CD14-positive monocyte (primary cell): ENCODE measurements around the gene SMG6. TPM values are rescaled to one million over a fixed set of nuclear protein-coding genes. Genes with fewer than 3 reads are reported as not detected.

Experiments
- DNase-seq, 3 donors: peaks; one replicate each; pipeline ENCODE4 v3.0.0-alpha.2; 2011 to 2022
- H2AFZ ChIP-seq: 2 replicates; pipeline ENCODE4 v1.6.0; 2012; ENCODE audit warnings: mild to moderate bottlenecking, low read depth, low read length, inconsistent platforms; ENCODE audit not compliant: insufficient read depth, poor library complexity, severe bottlenecking
- H3K27ac ChIP-seq, 2 donors: 1 replicate in 1 of 2; 2 replicates in 1 of 2; pipeline ENCODE4 v1.5.1; 2012 to 2013; ENCODE audit warnings: low read length in 2 of 2, control low read depth in 1 of 2, inconsistent platforms in 1 of 2, low read depth in 1 of 2, mild to moderate bottlenecking in 1 of 2
- H3K27me3 ChIP-seq, 2 donors: one replicate each; pipeline versions ENCODE4 v1.6.0 to v1.6.1; 2011 to 2013; ENCODE audit warnings: low read length in 2 of 2; ENCODE audit not compliant: control insufficient read depth in 2 of 2, insufficient read depth in 2 of 2
- H3K36me3 ChIP-seq, 2 donors: replicated peaks in 1 of 2; 1 replicate in 1 of 2; 2 replicates in 1 of 2; pipeline versions ENCODE4 v1.5.1 to v1.6.1; 2012 to 2013; ENCODE audit warnings: low read length in 2 of 2, control low read depth in 1 of 2, inconsistent platforms in 1 of 2, mild to moderate bottlenecking in 1 of 2; ENCODE audit not compliant: insufficient read depth in 2 of 2, control insufficient read depth in 1 of 2
- H3K4me1 ChIP-seq, 2 donors: 1 replicate in 1 of 2; 2 replicates in 1 of 2; pipeline versions ENCODE4 v1.5.1 to v1.6.1; 2012 to 2013; ENCODE audit warnings: low read length in 2 of 2, control low read depth in 1 of 2, inconsistent platforms in 1 of 2, mild to moderate bottlenecking in 1 of 2, moderate library complexity in 1 of 2; ENCODE audit not compliant: insufficient read depth in 2 of 2, control insufficient read depth in 1 of 2
- H3K4me2 ChIP-seq: replicated peaks from 2 replicates; pipeline ENCODE3; 2012; ENCODE audit warnings: low read length, moderate library complexity, mild to moderate bottlenecking; ENCODE audit not compliant: poor library complexity, severe bottlenecking; ENCODE audit errors: extremely low read depth
- H3K4me3 ChIP-seq, 3 experiments: fragments of 200-600 bp in 1 of 3; sonication (generic) in 1 of 3; replicated peaks in 1 of 3; 1 replicate in 2 of 3; 2 replicates in 1 of 3; pipeline ENCODE4 v1.5.1; 2011 to 2013; ENCODE audit warnings: low read length in 3 of 3, mild to moderate bottlenecking in 3 of 3, control low read depth in 2 of 3, low read depth in 2 of 3, inconsistent platforms in 1 of 3, moderate library complexity in 1 of 3
- H3K79me2 ChIP-seq: 2 replicates; pipeline ENCODE4 v1.6.0; 2012; ENCODE audit warnings: mild to moderate bottlenecking, control low read depth, inconsistent platforms, low read length, moderate library complexity; ENCODE audit not compliant: insufficient read depth
- H3K9ac ChIP-seq: 2 replicates; pipeline ENCODE4 v1.6.0; 2017; ENCODE audit warnings: low read length, mild to moderate bottlenecking; ENCODE audit not compliant: insufficient read depth, poor library complexity, severe bottlenecking
- H3K9me3 ChIP-seq, 2 donors: replicated peaks in 1 of 2; 1 replicate in 1 of 2; 2 replicates in 1 of 2; pipeline versions ENCODE4 v1.5.1 to v1.6.1; 2012 to 2013; ENCODE audit warnings: low read length in 2 of 2, control low read depth in 1 of 2; ENCODE audit not compliant: control insufficient read depth in 1 of 2, insufficient read depth in 1 of 2
- H4K20me1 ChIP-seq: 2 replicates; pipeline ENCODE4 v1.6.0; 2012; ENCODE audit warnings: mild to moderate bottlenecking, low read length, control low read depth, moderate library complexity; ENCODE audit not compliant: insufficient read depth
- H3K27ac Mint-ChIP-seq, 7 donors: one replicate each; pipeline ENCODE4 v1.8.0; 2020; ENCODE audit warnings: mild to moderate bottlenecking in 7 of 7, mixed read lengths in 7 of 7, moderate library complexity in 6 of 7, inconsistent platforms in 2 of 7
- H3K27me3 Mint-ChIP-seq, 3 donors: one replicate each; pipeline ENCODE4 v1.8.0; 2021 to 2022; ENCODE audit warnings: low read depth in 3 of 3, mild to moderate bottlenecking in 3 of 3, mixed read lengths in 3 of 3, moderate library complexity in 3 of 3, inconsistent platforms in 1 of 3
- H3K36me3 Mint-ChIP-seq, 2 donors: one replicate each; pipeline ENCODE4 v1.8.0; 2020; ENCODE audit warnings: mixed read lengths in 2 of 2, inconsistent platforms in 1 of 2, mild to moderate bottlenecking in 1 of 2
- H3K4me1 Mint-ChIP-seq: one replicate; pipeline ENCODE4 v1.8.0; 2020; ENCODE audit warnings: mild to moderate bottlenecking, mixed read lengths
- H3K4me3 Mint-ChIP-seq, 2 donors: one replicate each; pipeline ENCODE4 v1.8.0; 2020; ENCODE audit warnings: mild to moderate bottlenecking in 2 of 2, mixed read lengths in 2 of 2, moderate library complexity in 1 of 2
- H3K9me3 Mint-ChIP-seq, 7 donors: one replicate each; pipeline ENCODE4 v1.8.0; 2020 to 2022; ENCODE audit warnings: mixed read lengths in 7 of 7, mild to moderate bottlenecking in 6 of 7, moderate library complexity in 6 of 7, inconsistent platforms in 2 of 7
- CTCF ChIP-seq: fragments of 200-600 bp; IDR thresholded peaks from one replicate; pipeline ENCODE4 v1.8.0; 2022; ENCODE audit warnings: antibody characterized with exemption, mild to moderate bottlenecking
- WGBS: methylation state at CpG from one replicate; pipeline ENCODE4 v1.1.5; 2013; ENCODE audit warnings: missing lambda C conversion rate; ENCODE audit not compliant: insufficient coverage; 5-methylcytosine and 5-hydroxymethylcytosine counted together
- intact Hi-C, 2 donors: fragments of 100-400 bp; cut with micrococcal nuclease; formaldehyde crosslinking; loops; one replicate each; pipeline versions ENCODE4 v1.15.0 to v1.15.1; 2023
- polyA plus RNA-seq, 3 donors: library from polyadenylated mRNA; depleted of rRNA in 1 of 3; unstranded in 2 of 3; stranded (reverse) in 1 of 3; fragments of 300-500 nt in 2 of 3; fragments of >200 nt in 1 of 3; fragmentation: Illumina TruSeq in 2 of 3; gene quantifications; 1 replicate in 2 of 3; 2 replicates in 1 of 3; pipeline ENCODE4 v1.2.3, GENCODE V29; 2012 to 2021

SMG6 gene
- polyA plus RNA-seq, 3 donors, result 0.67 to 7.1 (median 1.1) TPM

- no peak overlapping the region for H3K4me2 ChIP-seq
- H3K4me1 ChIP-seq, result peaks cover 49 to 51% of the 10 kb centered on the region in 2 donors
- peaks cover 0 to 5% of the 10 kb centered on the region in 2 donors for H3K36me3 ChIP-seq
- no peak overlapping the region for H3K4me3 ChIP-seq
- H3K27ac Mint-ChIP-seq, result no peak overlapping the region
- H3K36me3 Mint-ChIP-seq, result peaks cover 13 to 15% of the 10 kb centered on the region in 2 donors
- intact Hi-C loops, result no loop called here
- 100% methylated on average over 3 of the region's 6 CpGs for WGBS
- no peak overlapping the region for H3K27ac ChIP-seq
- H4K20me1 ChIP-seq, result no peaks in the 10 kb centered on the region
- DNase-seq, result no peak
- H3K4me3 Mint-ChIP-seq, result no peak overlapping the region
- H3K9ac ChIP-seq, result no peak overlapping the region
- no peak overlapping the region for H2AFZ ChIP-seq
- peaks cover 0 to 4% (median 0%) of the 10 kb centered on the region in 7 donors for H3K9me3 Mint-ChIP-seq
- H3K79me2 ChIP-seq, result no peaks in the 10 kb centered on the region
- no peaks in the 10 kb centered on the region for H3K27me3 ChIP-seq
- H3K9me3 ChIP-seq, result no peaks in the 10 kb centered on the region
- no peak for TF ChIP-seq CTCF
- H3K27me3 Mint-ChIP-seq, result no peaks in the 10 kb centered on the region
- peaks cover 47% of the 10 kb centered on the region for H3K4me1 Mint-ChIP-seq
Observed at GRCh38 chr17:2125013-2125535, 178.5 kb downstream of the SMG6 start.

- Histone ChIP-seq H3K9me3 (no peaks in the 10 kb centered on the region), H2AFZ (no peak overlapping the region), H3K9ac (no peak overlapping the region), H3K4me2 (peak overlapping the region; percentile 65), H3K27me3 (no peaks in the 10 kb centered on the region), H4K20me1 (no peaks in the 10 kb centered on the region), H3K27ac (peak overlapping the region in 1 of 2 donors; percentile 85), H3K4me3 (peak overlapping the region in 1 of 3 experiments; percentile 59), H3K79me2 (no peaks in the 10 kb centered on the region), H3K36me3 (peaks cover 0 to 5% of the 10 kb centered on the region in 2 donors), H3K4me1 (peaks cover 52 to 54% of the 10 kb centered on the region in 2 donors)
- H3K27me3 Mint-ChIP-seq, result no peaks in the 10 kb centered on the region
- no peak for TF ChIP-seq CTCF
- peak in 1 of 3 donors; percentile 23 for DNase-seq
- H3K4me3 Mint-ChIP-seq, result peak overlapping the region in 1 of 2 donors; percentile 92
- peak overlapping the region in 6 of 7 donors; percentile 17 to 95 (median 94) for H3K27ac Mint-ChIP-seq
- WGBS, result 100% methylated on average over 1 of the region's 6 CpGs
- H3K9me3 Mint-ChIP-seq, result peaks cover 0 to 4% (median 0%) of the 10 kb centered on the region in 7 donors
- H3K36me3 Mint-ChIP-seq, result peaks cover 18 to 19% of the 10 kb centered on the region in 2 donors
- peaks cover 50% of the 10 kb centered on the region for H3K4me1 Mint-ChIP-seq
- intact Hi-C loops, result loop anchor here (5.0 kb wide), 3 partner anchors 33 to 67 kb away; partner anchors contain the start of gene HIC1 (in 2 of the 2)
Observed at GRCh38 chr17:2124391-2124790, 179.2 kb downstream of the SMG6 start.
